NT2/D1 (cell line): Measurements from ENCODE around the gene SPOCD1.

ENCODE experiments used
- DNase-seq: peaks from one replicate; pipeline ENCODE4 v3.0.0-alpha.2; 2011; ENCODE audit warnings: low read depth, low spot score
- H3K27me3 ChIP-seq: 2 replicates; pipeline ENCODE4 v1.6.0; 2011; ENCODE audit warnings: mild to moderate bottlenecking; ENCODE audit not compliant: insufficient read length, insufficient read depth
- H3K36me3 ChIP-seq: 2 replicates; pipeline ENCODE4 v1.6.1; 2011; ENCODE audit warnings: mild to moderate bottlenecking, low read length, mixed read lengths; ENCODE audit not compliant: insufficient read depth, insufficient read length
- H3K4me1 ChIP-seq: 2 replicates; pipeline ENCODE4 v1.5.1; 2011; ENCODE audit not compliant: insufficient read depth, insufficient read length
- H3K4me3 ChIP-seq: 2 replicates; pipeline ENCODE4 v1.5.1; 2011; ENCODE audit warnings: low read depth; ENCODE audit not compliant: insufficient read length
- H3K9ac ChIP-seq: 2 replicates; pipeline ENCODE4 v1.6.0; 2011; ENCODE audit warnings: low read depth; ENCODE audit not compliant: insufficient read length
- H3K9me3 ChIP-seq: 2 replicates; pipeline ENCODE4 v1.5.1; 2011; ENCODE audit warnings: mild to moderate bottlenecking, low read length; ENCODE audit not compliant: insufficient read depth
- SUZ12 ChIP-seq: IDR thresholded peaks from 2 replicates; pipeline ENCODE4 v1.6.1; 2011; ENCODE audit not compliant: insufficient read length, insufficient read depth; ENCODE audit errors: extremely low read depth
- YY1 ChIP-seq: IDR thresholded peaks from 2 replicates; pipeline ENCODE4 v1.6.1; 2011; ENCODE audit not compliant: insufficient read length, insufficient read depth
- ZNF274 ChIP-seq: IDR thresholded peaks from 2 replicates; pipeline ENCODE4 v1.6.1; 2011; ENCODE audit warnings: mild to moderate bottlenecking, low read depth, low read length

Gene SPOCD1

DNA sequence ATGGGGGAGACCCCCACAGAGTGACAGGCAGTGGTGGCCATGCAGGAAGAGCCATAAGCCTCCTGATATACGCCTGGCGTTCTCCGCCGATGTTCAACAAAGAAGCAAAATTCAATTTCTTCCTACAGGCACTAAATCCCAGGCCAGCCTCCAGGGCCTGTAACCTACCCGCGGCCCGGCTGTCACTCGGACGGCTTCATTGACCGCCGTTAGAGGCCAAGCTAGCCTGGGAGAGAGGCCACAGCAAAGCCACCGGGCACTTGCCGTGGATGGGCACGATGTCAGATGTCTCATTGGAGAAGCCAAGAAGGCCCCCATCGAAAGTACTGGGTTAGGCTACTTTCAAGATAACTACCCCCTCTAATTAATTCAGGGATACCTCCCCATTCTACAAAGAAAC lies 61.4 kb downstream of the SPOCD1 start:
- no peak for DNase-seq
- Histone ChIP-seq H3K4me3 (no peak overlapping the region), H3K4me1 (peaks cover 47% of the 10 kb centered on the region), H3K9me3 (no peaks in the 10 kb centered on the region), H3K9ac (no peak overlapping the region), H3K36me3 (peaks cover 35% of the 10 kb centered on the region), H3K27me3 (no peaks in the 10 kb centered on the region)
- TF ChIP-seq SUZ12 (no peak), YY1 (no peak), ZNF274 (no peak)

DNA sequence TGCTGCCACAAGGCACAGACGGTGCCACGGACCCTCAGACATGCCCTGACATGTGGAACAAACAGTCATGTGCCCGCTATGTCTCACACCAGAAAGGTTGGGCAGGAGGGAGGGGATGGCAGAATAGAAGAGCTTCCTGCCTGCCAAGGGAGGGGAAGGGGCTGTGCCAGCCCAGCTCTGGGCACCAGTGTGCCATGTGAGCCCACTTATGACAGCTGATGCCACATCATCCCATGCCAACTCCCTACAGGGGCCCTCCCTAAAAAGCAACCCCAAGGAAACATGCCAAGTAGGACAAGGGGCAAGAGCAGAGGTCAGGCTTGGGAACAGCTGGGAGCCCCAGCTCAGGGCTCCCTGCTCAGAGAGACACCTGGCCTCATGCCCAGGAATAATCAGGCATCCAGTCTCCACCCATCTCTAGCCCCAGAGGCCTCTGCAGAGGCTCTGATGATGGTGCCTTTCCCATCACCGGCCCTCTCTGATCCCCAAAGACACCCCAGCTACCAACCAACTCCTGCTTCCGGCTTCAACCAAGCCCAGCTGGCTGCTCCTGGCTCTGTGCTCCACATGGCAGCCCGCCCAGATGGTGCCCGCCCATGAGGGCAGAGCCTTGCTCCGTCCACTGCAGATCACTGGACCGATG lies 62.0 kb downstream of the SPOCD1 start:
- Histone ChIP-seq H3K4me1 (peaks cover 44% of the 10 kb centered on the region), H3K9ac (no peak overlapping the region), H3K4me3 (no peak overlapping the region), H3K27me3 (no peaks in the 10 kb centered on the region), H3K9me3 (no peaks in the 10 kb centered on the region), H3K36me3 (peaks cover 35% of the 10 kb centered on the region)
- TF ChIP-seq ZNF274 (no peak), SUZ12 (no peak), YY1 (no peak)
- no peak for DNase-seq

DNA sequence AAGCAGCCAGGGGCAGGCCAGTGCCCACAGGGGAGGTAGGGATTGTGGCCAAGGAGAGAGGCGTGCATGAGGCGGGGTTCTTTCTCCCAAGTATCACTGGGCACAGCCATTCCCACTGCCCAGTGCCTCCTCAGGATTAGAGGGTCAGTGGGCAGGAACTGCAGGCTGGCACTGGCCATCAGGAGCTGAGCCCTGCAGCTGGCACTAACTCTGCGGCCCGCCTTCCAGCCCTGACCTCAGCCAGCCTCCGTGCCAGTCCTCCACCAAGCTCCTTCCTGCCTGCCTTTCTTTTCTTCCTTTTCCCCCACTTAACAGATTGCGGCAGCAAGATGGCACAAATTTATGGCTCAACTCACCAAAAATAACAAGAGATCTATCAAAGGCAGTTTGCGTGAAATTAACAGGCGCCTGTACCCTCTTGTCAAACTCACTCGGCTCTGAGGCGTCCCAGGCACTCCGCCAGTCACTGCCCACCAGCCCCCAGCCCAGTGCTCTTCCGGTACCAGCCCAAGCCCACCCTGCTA lies 62.8 kb downstream of the SPOCD1 start:
- no peak overlapping the region for H3K9ac ChIP-seq

DNA sequence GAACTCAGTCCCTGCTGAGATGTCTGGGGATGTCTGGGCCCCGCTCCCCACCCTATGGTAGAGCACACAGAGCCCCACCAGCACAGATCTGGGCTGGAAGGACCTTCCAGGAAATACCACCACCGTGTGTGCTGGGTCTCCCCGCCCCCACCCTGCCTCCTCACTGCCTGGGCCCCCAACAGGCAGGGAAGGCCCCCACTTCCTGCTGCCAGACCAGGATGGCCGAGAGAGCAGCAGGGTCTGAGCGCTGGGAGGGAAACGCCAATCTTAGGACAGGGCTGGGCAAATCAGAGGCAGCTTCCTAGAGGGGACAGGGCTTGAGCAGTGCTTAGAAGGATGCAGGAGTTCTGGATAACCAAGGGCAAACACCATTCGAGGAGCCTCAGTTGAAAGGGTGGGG lies 63.6 kb downstream of the SPOCD1 start:
- H3K36me3 ChIP-seq = peaks cover 34% of the 10 kb centered on the region
- H3K4me1 ChIP-seq = peaks cover 52% of the 10 kb centered on the region
- no peak for DNase-seq
- peak overlapping the region; percentile 29 for H3K9ac ChIP-seq
- H3K9me3 ChIP-seq = no peaks in the 10 kb centered on the region
- no peaks in the 10 kb centered on the region for H3K27me3 ChIP-seq
- H3K4me3 ChIP-seq = no peak overlapping the region
- TF ChIP-seq ZNF274 (no peak), SUZ12 (no peak), YY1 (no peak)

More for the DNA sequence above, 62.8 kb downstream of the SPOCD1 start:
- no peak for DNase-seq
- H3K27me3 ChIP-seq = no peaks in the 10 kb centered on the region
- H3K4me3 ChIP-seq = no peak overlapping the region
- H3K36me3 ChIP-seq = peaks cover 35% of the 10 kb centered on the region
- H3K9me3 ChIP-seq = no peaks in the 10 kb centered on the region
- H3K4me1 ChIP-seq = peaks cover 47% of the 10 kb centered on the region
- no peak for TF ChIP-seq ZNF274

DNA sequence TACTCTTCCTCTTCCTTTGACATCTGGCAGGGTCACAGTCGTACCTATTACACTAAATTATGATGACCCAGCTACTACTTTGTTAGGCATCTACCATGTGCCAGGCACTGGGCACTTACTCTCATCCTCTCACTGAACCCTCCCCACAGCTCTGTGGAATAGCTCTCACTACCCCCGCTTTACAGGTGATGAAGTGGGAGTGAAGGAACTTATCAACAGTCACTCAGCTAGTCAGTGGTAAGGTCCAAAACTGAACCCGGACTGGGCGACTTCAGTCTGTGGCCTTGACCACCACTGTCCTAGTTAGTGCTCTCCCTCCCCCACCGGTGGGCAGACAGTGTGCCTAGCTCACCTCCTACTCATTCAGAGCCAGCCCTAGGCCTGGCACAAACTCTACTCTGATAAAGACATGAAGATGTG lies 64.0 kb downstream of the SPOCD1 start:
- no peak for DNase-seq
- peaks cover 56% of the 10 kb centered on the region for H3K4me1 ChIP-seq
- H3K9ac ChIP-seq = no peak overlapping the region
- peaks cover 30% of the 10 kb centered on the region for H3K36me3 ChIP-seq
- TF ChIP-seq YY1 (no peak), SUZ12 (no peak), ZNF274 (no peak)
- no peak overlapping the region for H3K4me3 ChIP-seq
- no peaks in the 10 kb centered on the region for H3K27me3 ChIP-seq
- H3K9me3 ChIP-seq = no peaks in the 10 kb centered on the region

DNA sequence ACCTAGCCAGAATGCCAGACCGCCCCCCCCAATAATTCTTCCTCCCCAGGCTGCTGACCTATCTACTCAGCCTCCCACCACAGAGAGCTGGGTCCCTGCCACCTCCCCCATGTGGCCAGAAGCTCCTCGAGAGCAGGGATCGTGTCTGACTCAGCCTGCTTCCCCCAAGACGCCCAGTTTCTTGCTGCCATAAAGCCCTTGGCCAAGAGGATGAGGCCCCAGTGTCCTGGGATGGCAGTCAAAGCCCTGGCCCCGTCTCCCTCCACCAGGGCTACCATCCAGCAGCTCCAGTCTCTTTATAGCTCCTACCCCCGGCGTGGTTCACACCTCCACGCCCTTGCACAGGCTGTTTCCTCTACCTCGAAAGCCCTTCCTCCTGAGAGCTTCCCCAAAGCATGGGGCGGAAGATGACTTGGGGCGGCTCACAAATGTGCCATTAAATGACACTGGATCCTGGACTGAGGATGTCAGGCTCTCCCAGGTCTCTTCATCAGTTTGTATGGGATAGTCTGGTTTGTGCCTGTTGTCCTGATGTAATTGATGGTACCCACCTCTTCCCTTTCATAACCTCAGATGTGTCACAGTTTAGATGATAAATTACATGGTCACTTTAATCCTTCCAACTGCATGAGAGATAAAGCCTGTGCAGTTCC lies 64.8 kb downstream of the SPOCD1 start:
- H3K36me3 ChIP-seq = peaks cover 22% of the 10 kb centered on the region
- H3K9me3 ChIP-seq = no peaks in the 10 kb centered on the region
- H3K4me3 ChIP-seq = no peak overlapping the region
- no peak for DNase-seq
- no peak overlapping the region for H3K9ac ChIP-seq
- peaks cover 56% of the 10 kb centered on the region for H3K4me1 ChIP-seq
- TF ChIP-seq YY1 (no peak), ZNF274 (no peak), SUZ12 (no peak)
- H3K27me3 ChIP-seq = no peaks in the 10 kb centered on the region

DNA sequence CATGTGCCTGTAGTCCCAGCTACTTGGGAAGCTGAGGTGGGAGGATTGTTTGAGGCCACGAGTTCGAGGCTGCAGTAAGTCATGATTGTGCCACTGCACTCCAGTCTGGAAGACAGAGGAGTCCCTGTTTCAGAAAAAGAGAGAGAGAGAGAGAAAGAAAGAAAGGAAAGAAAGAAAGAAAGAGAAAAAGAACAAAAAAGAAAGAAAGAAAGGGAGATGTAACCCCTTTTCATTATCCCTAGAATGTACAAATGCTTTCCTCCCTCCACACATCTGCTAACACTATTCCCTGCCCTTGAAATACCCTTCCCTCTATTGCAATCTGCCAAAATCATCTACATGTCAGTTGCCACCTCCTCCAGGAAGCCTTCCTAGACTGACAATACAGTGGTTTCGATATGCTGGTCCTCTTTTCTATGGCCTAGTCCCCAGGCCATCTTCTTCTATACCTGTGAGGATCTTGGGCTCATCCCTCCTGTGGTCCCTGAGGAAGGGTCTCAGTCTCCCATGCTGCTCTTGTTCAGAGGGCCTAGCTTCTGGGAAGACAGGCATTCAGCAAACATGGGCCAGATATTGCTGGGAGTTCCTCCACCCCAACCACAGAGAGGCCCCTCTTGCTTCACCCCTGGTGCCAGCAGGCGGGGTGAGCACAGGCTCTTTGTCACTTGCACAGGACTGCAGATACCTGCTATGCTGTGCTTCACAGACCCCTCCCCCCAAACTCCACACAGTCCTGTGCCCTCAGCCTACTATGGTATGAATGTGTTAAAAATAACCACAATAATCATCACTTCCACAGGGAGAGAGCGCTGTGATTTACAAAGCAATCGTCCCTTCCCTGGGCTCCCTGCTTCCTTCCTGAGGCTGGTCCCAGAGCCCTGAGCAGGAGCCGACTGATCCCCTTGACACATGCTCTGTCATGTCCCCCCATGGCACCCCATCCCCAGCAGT lies 65.8 kb downstream of the SPOCD1 start:
- Histone ChIP-seq H3K9me3 (no peaks in the 10 kb centered on the region), H3K36me3 (peaks cover 15% of the 10 kb centered on the region), H3K9ac (peak overlapping the region; percentile 1), H3K4me1 (peaks cover 56% of the 10 kb centered on the region), H3K4me3 (no peak overlapping the region), H3K27me3 (no peaks in the 10 kb centered on the region)
- TF ChIP-seq ZNF274 (no peak), YY1 (no peak), SUZ12 (no peak)
- DNase-seq = no peak
